Karpas-422 (cell line): ENCODE results near the gene ZBTB47. TPM values are rescaled to one million over a fixed set of nuclear protein-coding genes. Genes with fewer than 3 reads are reported as not detected.
A peak's percentile ranks its signal among the peaks of the same experiment; 100 is the strongest.

Source experiments
- DNase-seq: peaks from one replicate; pipeline ENCODE4 v3.0.0-alpha.2; 2015
- H2AFZ ChIP-seq: fragments of 200-600 bp; sonication (generic); 2 replicates; pipeline ENCODE4 v1.6.1; 2014; ENCODE audit warnings: antibody characterized with exemption, low read length, mixed read lengths
- H3K27ac ChIP-seq: fragments of 200-600 bp; sonication (generic); 2 replicates; pipeline ENCODE4 v1.5.1; 2014; ENCODE audit warnings: mild to moderate bottlenecking, low read length, moderate library complexity
- H3K27me3 ChIP-seq: fragments of 200-600 bp; sonication (generic); 2 replicates; pipeline ENCODE4 v1.6.1; 2014; ENCODE audit warnings: low read length, mixed read lengths
- H3K36me3 ChIP-seq: fragments of 200-600 bp; sonication (generic); 2 replicates; pipeline ENCODE4 v1.6.1; 2014; ENCODE audit warnings: low read length, mixed read lengths; ENCODE audit not compliant: insufficient read depth
- H3K4me1 ChIP-seq: fragments of 200-600 bp; sonication (generic); 2 replicates; pipeline ENCODE4 v1.6.1; 2014; ENCODE audit warnings: mild to moderate bottlenecking, low read length, mixed read lengths
- H3K4me2 ChIP-seq: fragments of 200-600 bp; sonication (generic); 2 replicates; pipeline ENCODE4 v1.6.1; 2014; ENCODE audit warnings: low read length, low read depth, mild to moderate bottlenecking; ENCODE audit not compliant: poor library complexity, severe bottlenecking
- H3K4me3 ChIP-seq: fragments of 200-600 bp; sonication (generic); 2 replicates; pipeline ENCODE4 v1.5.1; 2014; ENCODE audit warnings: mild to moderate bottlenecking, antibody characterized with exemption, low read length, mixed read lengths
- H3K79me2 ChIP-seq: fragments of 200-600 bp; sonication (generic); 2 replicates; pipeline ENCODE4 v1.6.1; 2014; ENCODE audit warnings: mild to moderate bottlenecking, low read length, mixed read lengths
- H3K9ac ChIP-seq: fragments of 200-600 bp; sonication (generic); 2 replicates; pipeline ENCODE4 v1.6.0; 2014; ENCODE audit warnings: low read length
- H3K9me2 ChIP-seq: fragments of 200-600 bp; sonication (generic), shearing (Covaris generic); replicated peaks from 2 replicates; pipeline ENCODE4 v1.6.0; 2014; ENCODE audit warnings: mild to moderate bottlenecking, low read length, moderate library complexity; ENCODE audit not compliant: insufficient read depth
- H3K9me3 ChIP-seq: fragments of 300-700, 200-600 bp; sonication (generic); 2 replicates; pipeline ENCODE4 v1.6.1; 2014; ENCODE audit warnings: low read length, mixed read lengths
- H4K20me1 ChIP-seq: fragments of 200-600 bp; sonication (generic); 2 replicates; pipeline ENCODE4 v1.6.1; 2014; ENCODE audit warnings: mild to moderate bottlenecking, antibody characterized with exemption, low read length, low read depth; ENCODE audit not compliant: insufficient read depth
- total RNA-seq: library from RNA; depleted of rRNA; stranded (reverse); fragments of >200 nt; shearing (Covaris generic); gene quantifications from 2 replicates; pipeline ENCODE4 v1.2.3, GENCODE V29; 2014; ENCODE audit warnings: low replicate concordance

The ZBTB47 gene
- total RNA-seq, 1 experiment from 2014 or later: 0.07 TPM

- Histone ChIP-seq H3K9ac (no peak overlapping the region), H3K27ac (no peak overlapping the region), H3K9me2 (no peaks in the 10 kb centered on the region), H3K79me2 (no peaks in the 10 kb centered on the region), H3K36me3 (no peaks in the 10 kb centered on the region), H3K4me3 (no peak overlapping the region), H2AFZ (no peak overlapping the region), H3K27me3 (no peaks in the 10 kb centered on the region), H3K4me2 (no peak overlapping the region), H4K20me1 (0 out of 2 replicates have a peak, but pooled peaks cover 4% of the 10 kb centered on the region), H3K9me3 (no peaks in the 10 kb centered on the region), H3K4me1 (peaks cover 7% of the 10 kb centered on the region; the same call in 1 of the 2 replicates)
- no peak for DNase-seq
Measured at GRCh38 chr3:42699511-42699971, 46.0 kb downstream of the ZBTB47 start.

GRCh38 chr3:42700366-42701288, 47.1 kb downstream of the ZBTB47 start:
- Histone ChIP-seq H3K36me3 (no peaks in the 10 kb centered on the region), H3K9ac (no peak overlapping the region), H3K4me2 (no peak overlapping the region), H4K20me1 (0 out of 2 replicates have a peak, but pooled peaks cover 4% of the 10 kb centered on the region), H2AFZ (no peak overlapping the region), H3K27me3 (no peaks in the 10 kb centered on the region), H3K9me2 (no peaks in the 10 kb centered on the region), H3K9me3 (no peaks in the 10 kb centered on the region), H3K27ac (no peak overlapping the region), H3K79me2 (no peaks in the 10 kb centered on the region), H3K4me3 (no peak overlapping the region), H3K4me1 (peaks cover 7% of the 10 kb centered on the region; the same call in 1 of the 2 replicates)
- DNase-seq: no peak

GRCh38 chr3:42701371-42702065, 48.0 kb downstream of the ZBTB47 start:
- Histone ChIP-seq H3K27ac (no peak overlapping the region), H3K4me2 (no peak overlapping the region), H3K4me3 (no peak overlapping the region), H3K9me3 (no peaks in the 10 kb centered on the region), H3K9ac (no peak overlapping the region), H3K27me3 (no peaks in the 10 kb centered on the region), H3K4me1 (peaks cover 7% of the 10 kb centered on the region; the same call in 1 of the 2 replicates), H2AFZ (no peak overlapping the region), H3K79me2 (no peaks in the 10 kb centered on the region), H4K20me1 (0 out of 2 replicates have a peak, but pooled peaks cover 4% of the 10 kb centered on the region), H3K36me3 (no peaks in the 10 kb centered on the region), H3K9me2 (no peaks in the 10 kb centered on the region)
- DNase-seq: peak; percentile 84

GRCh38 chr3:42702066-42702951, 48.8 kb downstream of the ZBTB47 start, which contains the start of gene HHATL:
Gene HHATL, minus strand, starts transcription at chr3:42702798. Its CDS starts 1,972 bp downstream, at chr3:42700826.
- Histone ChIP-seq H4K20me1 (0 out of 2 replicates have a peak, but pooled peaks cover 4% of the 10 kb centered on the region), H3K4me2 (no peak within 1 kb of the TSS), H3K4me3 (no peak within 1 kb of the TSS), H2AFZ (no peak within 1 kb of the TSS), H3K4me1 (peaks cover 7% of the 10 kb centered on the region; the same call in 1 of the 2 replicates), H3K36me3 (no peaks in the 10 kb centered on the region), H3K9me3 (no peaks in the 10 kb centered on the region), H3K27me3 (no peaks in the 10 kb centered on the region), H3K79me2 (no peaks in the 10 kb centered on the region), H3K9me2 (no peaks in the 10 kb centered on the region), H3K9ac (no peak within 1 kb of the TSS), H3K27ac (no peak within 1 kb of the TSS)
- no peak for DNase-seq

GRCh38 chr3:42702982-42703694, 49.6 kb downstream of the ZBTB47 start:
- no peaks in the 10 kb centered on the region for H3K36me3 ChIP-seq
- H3K9me2 ChIP-seq: no peaks in the 10 kb centered on the region
- H3K9ac ChIP-seq: no peak overlapping the region
- no peak overlapping the region for H3K27ac ChIP-seq
- no peak overlapping the region for H3K4me2 ChIP-seq
- peaks cover 7% of the 10 kb centered on the region; the same call in 1 of the 2 replicates for H3K4me1 ChIP-seq
- H3K4me3 ChIP-seq: no peak overlapping the region
- 0 out of 2 replicates have a peak, but pooled peaks cover 4% of the 10 kb centered on the region for H4K20me1 ChIP-seq
- H3K79me2 ChIP-seq: no peaks in the 10 kb centered on the region
- H3K27me3 ChIP-seq: no peaks in the 10 kb centered on the region
- H3K9me3 ChIP-seq: no peaks in the 10 kb centered on the region
- DNase-seq: no peak
- H2AFZ ChIP-seq: no peak overlapping the region

GRCh38 chr3:42703695-42704025, 50.2 kb downstream of the ZBTB47 start:
- H2AFZ ChIP-seq: no peak overlapping the region
- 0 out of 2 replicates have a peak, but pooled peaks cover 4% of the 10 kb centered on the region for H4K20me1 ChIP-seq
- H3K27me3 ChIP-seq: no peaks in the 10 kb centered on the region
- H3K4me3 ChIP-seq: no peak overlapping the region
- H3K79me2 ChIP-seq: no peaks in the 10 kb centered on the region
- no peak overlapping the region for H3K4me2 ChIP-seq
- no peak for DNase-seq
- no peak overlapping the region for H3K9ac ChIP-seq
- H3K4me1 ChIP-seq: peaks cover 7% of the 10 kb centered on the region; the same call in 1 of the 2 replicates
- H3K27ac ChIP-seq: no peak overlapping the region
- H3K36me3 ChIP-seq: no peaks in the 10 kb centered on the region
- H3K9me3 ChIP-seq: no peaks in the 10 kb centered on the region
- H3K9me2 ChIP-seq: no peaks in the 10 kb centered on the region

- H3K36me3 ChIP-seq: no peaks in the 10 kb centered on the region
- H3K4me3 ChIP-seq: no peak overlapping the region
- no peak for DNase-seq
- H2AFZ ChIP-seq: no peak overlapping the region
- H3K27ac ChIP-seq: no peak overlapping the region
- peaks cover 6% of the 10 kb centered on the region; the same call in 1 of the 2 replicates for H3K4me1 ChIP-seq
- no peak overlapping the region for H3K9ac ChIP-seq
- no peaks in the 10 kb centered on the region for H3K79me2 ChIP-seq
- no peaks in the 10 kb centered on the region for H3K27me3 ChIP-seq
- no peaks in the 10 kb centered on the region for H3K9me2 ChIP-seq
- H4K20me1 ChIP-seq: 0 out of 2 replicates have a peak, but pooled peaks cover 4% of the 10 kb centered on the region
- H3K9me3 ChIP-seq: no peaks in the 10 kb centered on the region
- H3K4me2 ChIP-seq: no peak overlapping the region
Measured at GRCh38 chr3:42704136-42704841, 50.8 kb downstream of the ZBTB47 start.
